OCI-LY1 (cell line): ENCODE measurements around the gene BICD1.

Experiments
- EZH2 ChIP-seq: fragments of 200-600 bp; sonication (generic), shearing (Covaris generic); IDR thresholded peaks from 2 replicates; pipeline ENCODE4 v1.8.0; 2017; ENCODE audit warnings: borderline replicate concordance, mixed run types, mild to moderate bottlenecking, antibody characterized with exemption, low read length, moderate library complexity, mixed read lengths
- TF ChIP-seq, protein P1 (sequence below): fragments of 200-600 bp; sonication (generic), shearing (Covaris generic); IDR thresholded peaks from 2 replicates; pipeline ENCODE4 v1.5.1; 2017; ENCODE audit warnings: mild to moderate bottlenecking, antibody characterized with exemption, low read length, moderate library complexity, mixed read lengths

DNA sequence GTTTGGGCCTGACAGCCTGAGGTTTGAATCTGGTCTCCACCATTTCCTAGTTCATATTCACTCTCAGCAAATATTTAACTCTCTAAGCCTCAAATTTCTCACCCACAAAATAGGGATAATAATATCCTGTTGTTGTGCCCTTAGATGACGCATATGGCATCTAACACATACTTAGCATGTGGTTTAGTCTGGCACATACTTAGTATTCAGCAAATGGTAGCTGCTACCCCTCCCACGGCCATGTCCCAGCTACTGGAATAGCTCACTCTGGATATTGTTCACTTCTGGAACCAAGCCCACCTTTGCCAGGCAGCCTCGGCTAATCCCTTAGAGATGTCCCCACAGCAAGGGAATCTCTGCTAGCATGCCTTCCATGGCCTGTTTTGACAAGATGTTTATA lies 53.3 kb downstream of the BICD1 start:
- TF ChIP-seq, protein P1, sequence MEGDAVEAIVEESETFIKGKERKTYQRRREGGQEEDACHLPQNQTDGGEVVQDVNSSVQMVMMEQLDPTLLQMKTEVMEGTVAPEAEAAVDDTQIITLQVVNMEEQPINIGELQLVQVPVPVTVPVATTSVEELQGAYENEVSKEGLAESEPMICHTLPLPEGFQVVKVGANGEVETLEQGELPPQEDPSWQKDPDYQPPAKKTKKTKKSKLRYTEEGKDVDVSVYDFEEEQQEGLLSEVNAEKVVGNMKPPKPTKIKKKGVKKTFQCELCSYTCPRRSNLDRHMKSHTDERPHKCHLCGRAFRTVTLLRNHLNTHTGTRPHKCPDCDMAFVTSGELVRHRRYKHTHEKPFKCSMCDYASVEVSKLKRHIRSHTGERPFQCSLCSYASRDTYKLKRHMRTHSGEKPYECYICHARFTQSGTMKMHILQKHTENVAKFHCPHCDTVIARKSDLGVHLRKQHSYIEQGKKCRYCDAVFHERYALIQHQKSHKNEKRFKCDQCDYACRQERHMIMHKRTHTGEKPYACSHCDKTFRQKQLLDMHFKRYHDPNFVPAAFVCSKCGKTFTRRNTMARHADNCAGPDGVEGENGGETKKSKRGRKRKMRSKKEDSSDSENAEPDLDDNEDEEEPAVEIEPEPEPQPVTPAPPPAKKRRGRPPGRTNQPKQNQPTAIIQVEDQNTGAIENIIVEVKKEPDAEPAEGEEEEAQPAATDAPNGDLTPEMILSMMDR = no peak
- no peak for TF ChIP-seq EZH2
